Measurements from ENCODE around the gene TRAP1. TPM values are rescaled to one million over a fixed set of nuclear protein-coding genes. Genes with fewer than 3 reads are reported as not detected.

Gene TRAP1
- polyA plus RNA-seq, 3 donors = 22.8 to 54.0 (median 22.9) TPM

- intact Hi-C loops (cut with micrococcal nuclease) = no loop called here
- Histone ChIP-seq H3K4me2 (replicated peaks; ENCODE audit: extremely low read depth, low read length, poor library complexity, severe bottlenecking) (no peak overlapping the region), H3K79me2 (ENCODE audit: insufficient read depth, low read length) (peaks cover 16% of the 10 kb centered on the region), H4K20me1 (ENCODE audit: insufficient read depth, low read length) (peaks cover 4% of the 10 kb centered on the region), H3K36me3 (replicated peaks in 1 of 2; ENCODE audit: control insufficient read depth in 1 of 2, insufficient read depth in 2 of 2, low read length in 2 of 2) (peaks cover 32 to 37% of the 10 kb centered on the region in 2 donors), H3K27me3 (ENCODE audit: control insufficient read depth in 2 of 2, insufficient read depth in 2 of 2, low read length in 2 of 2) (no peaks in the 10 kb centered on the region), H3K4me1 (ENCODE audit: control insufficient read depth in 1 of 2, insufficient read depth in 2 of 2, low read length in 2 of 2) (peaks cover 12 to 13% of the 10 kb centered on the region in 2 donors), H3K9me3 (replicated peaks in 1 of 2; ENCODE audit: control insufficient read depth in 1 of 2, insufficient read depth in 1 of 2, low read length in 2 of 2) (no peaks in the 10 kb centered on the region), H2AFZ (ENCODE audit: insufficient read depth, low read depth, low read length, poor library complexity, severe bottlenecking) (no peak overlapping the region), H3K9ac (ENCODE audit: insufficient read depth, low read length, poor library complexity, severe bottlenecking) (no peak overlapping the region), H3K27ac (ENCODE audit: low read depth in 1 of 2, low read length in 2 of 2) (no peak overlapping the region), H3K4me3 (replicated peaks in 1 of 3; ENCODE audit: low read depth in 2 of 3, low read length in 3 of 3) (no peak overlapping the region)
- H3K4me3 Mint-ChIP-seq = no peak overlapping the region
- no peak for DNase-seq
- TF ChIP-seq CTCF (IDR thresholded peaks at IDR 0.05) = no peak
- 96% methylated on average over 5 of the region's 13 CpGs for WGBS (ENCODE audit: insufficient coverage)
- no peaks in the 10 kb centered on the region for H3K27me3 Mint-ChIP-seq (ENCODE audit: low read depth in 3 of 3)
- H3K4me1 Mint-ChIP-seq = peaks cover 17% of the 10 kb centered on the region
- H3K9me3 Mint-ChIP-seq = peaks cover 0 to 3% (median 0%) of the 10 kb centered on the region in 7 donors
- peaks cover 25 to 41% of the 10 kb centered on the region in 2 donors for H3K36me3 Mint-ChIP-seq
- H3K27ac Mint-ChIP-seq = peak overlapping the region in 1 of 7 donors; percentile 8
These were observed 78.2 kb downstream of the TRAP1 start for GRCh38 chr16:3638916-3639644.

- no peak overlapping the region for H3K4me3 ChIP-seq (replicated peaks in 1 of 3; ENCODE audit: low read depth in 2 of 3, low read length in 3 of 3)
- Mint-ChIP-seq H3K36me3 (peaks cover 16 to 33% of the 10 kb centered on the region in 2 donors), H3K4me1 (peaks cover 17% of the 10 kb centered on the region), H3K27ac (peak overlapping the region; percentile 58 to 85 (median 68)), H3K4me3 (peak overlapping the region in 1 of 2 donors; percentile 30), H3K27me3 (ENCODE audit: low read depth in 3 of 3) (no peaks in the 10 kb centered on the region), H3K9me3 (peaks cover 0 to 3% (median 0%) of the 10 kb centered on the region in 7 donors)
- intact Hi-C loops (cut with micrococcal nuclease) = no loop called here
- peaks cover 24 to 27% of the 10 kb centered on the region in 2 donors for H3K36me3 ChIP-seq (replicated peaks in 1 of 2; ENCODE audit: control insufficient read depth in 1 of 2, insufficient read depth in 2 of 2, low read length in 2 of 2)
- peaks cover 20% of the 10 kb centered on the region for H3K79me2 ChIP-seq (ENCODE audit: insufficient read depth, low read length)
- H3K4me2 ChIP-seq (replicated peaks; ENCODE audit: extremely low read depth, low read length, poor library complexity, severe bottlenecking) = no peak overlapping the region
- H3K27ac ChIP-seq (ENCODE audit: low read depth in 1 of 2, low read length in 2 of 2) = peak overlapping the region; percentile 29 to 73
- no peak for TF ChIP-seq CTCF (IDR thresholded peaks at IDR 0.05)
- H4K20me1 ChIP-seq (ENCODE audit: insufficient read depth, low read length) = peaks cover 4% of the 10 kb centered on the region
- H3K4me1 ChIP-seq (ENCODE audit: control insufficient read depth in 1 of 2, insufficient read depth in 2 of 2, low read length in 2 of 2) = peaks cover 12 to 13% of the 10 kb centered on the region in 2 donors
- H2AFZ ChIP-seq (ENCODE audit: insufficient read depth, low read depth, low read length, poor library complexity, severe bottlenecking) = peak overlapping the region; percentile 36
- no peak overlapping the region for H3K9ac ChIP-seq (ENCODE audit: insufficient read depth, low read length, poor library complexity, severe bottlenecking)
- no peaks in the 10 kb centered on the region for H3K27me3 ChIP-seq (ENCODE audit: control insufficient read depth in 2 of 2, insufficient read depth in 2 of 2, low read length in 2 of 2)
- DNase-seq = peak; percentile 12 to 33 (median 20)
- H3K9me3 ChIP-seq (replicated peaks in 1 of 2; ENCODE audit: control insufficient read depth in 1 of 2, insufficient read depth in 1 of 2, low read length in 2 of 2) = no peaks in the 10 kb centered on the region
- 89% methylated on average over 1 of the region's 3 CpGs for WGBS (ENCODE audit: insufficient coverage)
These were observed 79.9 kb downstream of the TRAP1 start for GRCh38 chr16:3637371-3637923.

All from CD14-positive monocyte (primary cell).